NCI-H345 (cell line): Measurements from ENCODE around the gene DENND6A.

Experiments
- DNase-seq: peaks from one replicate; lab custom pipeline; 2025; lab: John Stamatoyannopoulos, UW

DENND6A gene

GRCh38 chr3:57575966-57576626 lies 116.8 kb downstream of the DENND6A start:
- DNase-seq, result no peak
